Activated B cell treated with CpG ODN at 0.5 μM for 24 hours (primary cell): ENCODE results near the gene GABRG3. TPM values are rescaled to one million over a fixed set of nuclear protein-coding genes. Genes with fewer than 3 reads are reported as not detected.

ENCODE experiments used
- ATAC-seq: fragments of 200-7000 bp; cut with Tn5 transposase; one replicate; pipeline ENCODE4 v1.10.0; 2021; ENCODE audit warnings: low read depth, mild to moderate bottlenecking, moderate library complexity
- CTCF ChIA-PET: fragments of 350-600 bp; sonication (Branson Sonifier 250); formaldehyde crosslinking; loops from one replicate; lab custom pipeline; 2021; ENCODE audit warnings: antibody characterized with exemption; lab: Charles Lee
- POLR2A ChIA-PET: fragments of 350-600 bp; sonication (Branson Sonifier 250); formaldehyde crosslinking; loops from one replicate; lab custom pipeline; 2021; ENCODE audit warnings: antibody characterized with exemption; lab: Charles Lee
- DNase-seq: peaks from one replicate; pipeline ENCODE4 v3.0.0; 2022
- H3K27ac Mint-ChIP-seq: one replicate; pipeline ENCODE4 v1.8.0; 2020; ENCODE audit warnings: mixed read lengths
- H3K27me3 Mint-ChIP-seq: one replicate; pipeline ENCODE4 v1.8.0; 2021; ENCODE audit warnings: mixed read lengths
- H3K36me3 Mint-ChIP-seq: one replicate; pipeline ENCODE4 v1.8.0; 2021; ENCODE audit warnings: low read depth, mixed read lengths
- H3K4me1 Mint-ChIP-seq: one replicate; pipeline ENCODE4 v1.8.0; 2021; ENCODE audit warnings: mixed read lengths
- H3K4me3 Mint-ChIP-seq: one replicate; pipeline ENCODE4 v1.8.0; 2020; ENCODE audit warnings: mild to moderate bottlenecking, mixed read lengths
- H3K9me3 Mint-ChIP-seq: one replicate; pipeline ENCODE4 v1.8.0; 2020; ENCODE audit warnings: mixed read lengths
- intact Hi-C: fragments of 100-400 bp; cut with micrococcal nuclease; formaldehyde crosslinking; loops from one replicate; pipeline ENCODE4 v1.15.1; 2024
- total RNA-seq: library from RNA; stranded (reverse); gene quantifications from 2 replicates; pipeline ENCODE4 v1.2.3, GENCODE V29; 2022
- TF ChIP-seq, protein P1 (sequence below): fragments of 200-600 bp; IDR thresholded peaks from one replicate; pipeline ENCODE4 v1.8.0; 2022; ENCODE audit warnings: antibody characterized with exemption, mild to moderate bottlenecking

Gene GABRG3
- total RNA-seq, 1 donor from 2014 or later: not detected

- DNase-seq: no peak
- H3K4me3 Mint-ChIP-seq: no peak overlapping the region
- ATAC-seq: no peak
- intact Hi-C loops: no loop called here
- CTCF ChIA-PET: no interaction called here
- no peaks in the 10 kb centered on the region for H3K4me1 Mint-ChIP-seq
- no peaks in the 10 kb centered on the region for H3K9me3 Mint-ChIP-seq
- no peaks in the 10 kb centered on the region for H3K27me3 Mint-ChIP-seq
- POLR2A ChIA-PET: no interaction called here
- TF ChIP-seq, protein P1, sequence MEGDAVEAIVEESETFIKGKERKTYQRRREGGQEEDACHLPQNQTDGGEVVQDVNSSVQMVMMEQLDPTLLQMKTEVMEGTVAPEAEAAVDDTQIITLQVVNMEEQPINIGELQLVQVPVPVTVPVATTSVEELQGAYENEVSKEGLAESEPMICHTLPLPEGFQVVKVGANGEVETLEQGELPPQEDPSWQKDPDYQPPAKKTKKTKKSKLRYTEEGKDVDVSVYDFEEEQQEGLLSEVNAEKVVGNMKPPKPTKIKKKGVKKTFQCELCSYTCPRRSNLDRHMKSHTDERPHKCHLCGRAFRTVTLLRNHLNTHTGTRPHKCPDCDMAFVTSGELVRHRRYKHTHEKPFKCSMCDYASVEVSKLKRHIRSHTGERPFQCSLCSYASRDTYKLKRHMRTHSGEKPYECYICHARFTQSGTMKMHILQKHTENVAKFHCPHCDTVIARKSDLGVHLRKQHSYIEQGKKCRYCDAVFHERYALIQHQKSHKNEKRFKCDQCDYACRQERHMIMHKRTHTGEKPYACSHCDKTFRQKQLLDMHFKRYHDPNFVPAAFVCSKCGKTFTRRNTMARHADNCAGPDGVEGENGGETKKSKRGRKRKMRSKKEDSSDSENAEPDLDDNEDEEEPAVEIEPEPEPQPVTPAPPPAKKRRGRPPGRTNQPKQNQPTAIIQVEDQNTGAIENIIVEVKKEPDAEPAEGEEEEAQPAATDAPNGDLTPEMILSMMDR: no peak
- no peaks in the 10 kb centered on the region for H3K36me3 Mint-ChIP-seq
- no peak overlapping the region for H3K27ac Mint-ChIP-seq
Observed at GRCh38 chr15:27234593-27234992, 263.6 kb downstream of the GABRG3 start.

GRCh38 chr15:27235161-27235560 lies 264.2 kb downstream of the GABRG3 start:
- intact Hi-C loops: no loop called here
- no peaks in the 10 kb centered on the region for H3K9me3 Mint-ChIP-seq
- POLR2A ChIA-PET: no interaction called here
- ATAC-seq (no peak), DNase-seq (no peak)
- H3K36me3 Mint-ChIP-seq: no peaks in the 10 kb centered on the region
- TF ChIP-seq, protein P1: no peak
- H3K4me3 Mint-ChIP-seq: no peak overlapping the region
- no peak overlapping the region for H3K27ac Mint-ChIP-seq
- CTCF ChIA-PET: no interaction called here
- no peaks in the 10 kb centered on the region for H3K4me1 Mint-ChIP-seq
- no peaks in the 10 kb centered on the region for H3K27me3 Mint-ChIP-seq

GRCh38 chr15:27235681-27236080 lies 264.7 kb downstream of the GABRG3 start:
- ATAC-seq: no peak
- DNase-seq: no peak
- Mint-ChIP-seq H3K36me3 (no peaks in the 10 kb centered on the region), H3K4me3 (no peak overlapping the region), H3K27me3 (no peaks in the 10 kb centered on the region), H3K4me1 (no peaks in the 10 kb centered on the region), H3K27ac (no peak overlapping the region), H3K9me3 (no peaks in the 10 kb centered on the region)
- ChIA-PET CTCF (no interaction called here), POLR2A (no interaction called here)
- intact Hi-C loops: no loop called here
- TF ChIP-seq, protein P1: no peak

GRCh38 chr15:27237319-27237939 lies 266.4 kb downstream of the GABRG3 start:
- intact Hi-C loops: no loop called here
- POLR2A ChIA-PET: no interaction called here
- H3K4me3 Mint-ChIP-seq: no peak overlapping the region
- peaks cover 2% of the 10 kb centered on the region for H3K9me3 Mint-ChIP-seq
- no peak overlapping the region for H3K27ac Mint-ChIP-seq
- no peak for ATAC-seq
- TF ChIP-seq, protein P1: no peak
- no peaks in the 10 kb centered on the region for H3K36me3 Mint-ChIP-seq
- CTCF ChIA-PET: no interaction called here
- H3K27me3 Mint-ChIP-seq: no peaks in the 10 kb centered on the region
- H3K4me1 Mint-ChIP-seq: no peaks in the 10 kb centered on the region
- DNase-seq: no peak

DNA sequence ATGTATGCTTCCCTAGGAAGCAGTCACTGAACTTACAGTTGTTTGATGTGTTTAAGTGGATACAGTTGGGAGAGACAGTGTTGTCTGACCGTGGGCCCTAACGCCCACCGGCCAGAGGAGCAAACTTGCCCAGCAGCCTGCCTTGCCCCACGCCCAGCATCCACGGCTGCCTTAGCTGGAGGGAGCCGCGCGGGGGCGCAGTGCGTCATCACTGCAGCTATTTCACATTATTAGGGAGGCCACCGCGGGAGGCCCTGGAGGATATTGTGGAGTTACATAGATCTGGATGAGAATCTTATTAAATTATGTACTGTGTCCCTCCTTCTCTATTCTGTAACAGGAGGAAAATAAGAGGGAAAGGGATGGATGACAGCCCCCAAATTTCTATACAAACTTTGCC lies 267.2 kb downstream of the GABRG3 start:
- Mint-ChIP-seq H3K4me1 (no peaks in the 10 kb centered on the region), H3K9me3 (peaks cover 2% of the 10 kb centered on the region), H3K36me3 (no peaks in the 10 kb centered on the region), H3K27me3 (no peaks in the 10 kb centered on the region), H3K27ac (no peak overlapping the region), H3K4me3 (no peak overlapping the region)
- DNase-seq (no peak), ATAC-seq (no peak)
- ChIA-PET POLR2A (no interaction called here), CTCF (no interaction called here)
- intact Hi-C loops: no loop called here
- TF ChIP-seq, protein P1: no peak
